HG02610 (cell line): ENCODE results near the gene POLR2J.
A peak's percentile ranks its signal among the peaks of the same experiment; 100 is the strongest.

ENCODE experiments used
- ATAC-seq: cut with Tn5 transposase; IDR thresholded peaks from one replicate; pipeline ENCODE4 v1.9.1; 2021; ENCODE audit warnings: mild to moderate bottlenecking, moderate library complexity; ENCODE audit not compliant: unreplicated experiment

The POLR2J gene

DNA sequence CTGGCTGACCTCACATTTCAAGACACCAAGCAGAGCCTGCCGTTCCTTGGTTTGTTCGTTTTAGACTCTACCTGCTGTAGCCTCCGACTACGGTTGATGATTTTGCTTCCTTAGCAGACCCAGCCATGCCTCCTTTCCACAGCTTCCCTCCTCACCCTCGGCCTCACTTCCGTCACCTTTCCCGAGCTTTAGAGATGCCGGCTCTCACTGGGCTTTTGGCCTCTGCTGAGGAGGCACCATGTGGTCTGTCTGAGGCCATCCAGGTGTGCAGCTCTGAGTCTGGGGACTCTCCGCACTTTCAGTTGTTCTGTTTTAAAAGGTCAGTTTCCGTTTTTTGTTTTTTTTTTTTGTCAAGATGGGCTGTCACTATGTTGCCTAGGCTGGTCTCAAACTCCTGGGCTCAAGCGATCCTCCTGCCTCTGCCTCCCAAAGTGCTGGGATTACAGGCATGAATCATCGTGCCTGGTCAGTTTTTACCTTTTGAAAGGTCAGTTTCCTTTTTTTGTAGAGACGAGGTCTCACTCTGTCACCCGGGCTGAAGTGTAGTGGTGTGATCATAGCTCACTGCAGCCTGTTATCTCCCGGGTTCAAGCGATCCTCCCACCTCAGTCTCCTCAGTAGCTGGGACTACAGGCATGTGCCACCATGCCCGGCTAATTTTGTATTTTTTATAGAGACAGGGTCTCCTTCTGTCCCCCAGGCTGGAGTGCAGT, 33.6 kb downstream of the POLR2J start:
- ATAC-seq, result peak; percentile 29

DNA sequence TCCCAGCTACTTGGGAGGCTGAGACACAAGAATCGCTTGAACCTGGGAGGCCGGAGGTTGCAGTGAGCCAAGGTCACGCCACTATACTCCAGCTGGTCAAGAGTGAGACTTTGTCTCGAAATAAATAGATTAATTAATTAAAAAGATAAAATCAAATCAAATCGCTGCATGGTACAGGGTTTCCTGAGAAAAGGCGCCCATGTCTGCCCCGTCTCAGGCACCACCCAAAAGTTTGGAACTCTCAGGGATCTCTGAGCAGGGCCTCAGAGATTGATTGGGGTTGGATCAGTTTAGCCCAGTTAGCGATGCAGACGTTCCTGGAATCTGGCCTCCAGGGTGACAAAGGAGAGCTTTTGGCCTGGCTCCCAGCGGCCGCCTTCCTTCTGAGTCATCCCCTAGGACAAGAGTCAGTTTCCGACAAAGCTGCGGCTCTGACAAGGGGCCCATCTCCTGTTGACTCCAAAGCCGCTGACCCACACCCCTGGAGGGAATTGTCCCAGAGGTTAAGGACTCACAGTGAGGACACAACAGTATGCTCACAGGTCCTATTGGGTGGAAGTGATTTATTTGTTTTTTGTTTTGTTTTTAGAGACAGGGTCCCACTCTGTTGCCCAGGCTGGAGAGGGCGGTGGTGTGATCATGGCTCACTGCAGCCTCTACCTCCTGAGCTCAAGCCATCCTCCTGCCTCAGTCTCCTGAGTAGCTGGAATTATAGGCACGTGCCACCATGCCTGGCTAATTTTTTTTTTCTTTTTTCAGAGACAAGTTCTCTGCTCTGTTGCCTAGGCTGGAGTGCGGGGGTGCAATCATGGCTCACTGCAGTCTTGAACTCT, 38.5 kb downstream of the POLR2J start:
- ATAC-seq, result no peak

GRCh38 chr7:102436118-102436517, 42.6 kb downstream of the POLR2J start:
- no peak for ATAC-seq

DNA sequence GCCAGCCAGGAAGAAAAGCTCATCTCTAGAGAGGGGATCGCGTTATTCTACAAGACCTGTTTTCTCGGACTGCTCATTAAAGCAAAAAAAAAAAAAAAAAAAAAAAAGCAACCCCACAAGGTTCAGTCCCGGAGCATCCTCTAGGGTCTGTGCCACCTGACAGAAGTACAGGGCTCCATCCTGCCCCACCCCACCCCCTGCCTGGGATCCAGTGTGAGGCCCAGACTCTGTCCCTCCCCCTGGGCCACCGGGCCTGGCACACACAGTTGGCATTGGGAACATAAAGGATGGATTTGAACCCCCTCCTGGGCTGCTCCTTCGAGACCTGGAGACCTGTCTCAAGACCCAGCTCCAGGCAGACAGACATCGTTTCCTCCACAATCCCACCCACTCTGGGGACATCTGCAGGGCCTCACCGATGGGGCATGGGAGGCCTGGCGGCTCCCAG, 44.7 kb downstream of the POLR2J start:
- ATAC-seq, result no peak

GRCh38 chr7:102433219-102434038, 45.3 kb downstream of the POLR2J start, which contains the start of gene ORAI2:
TSS of gene ORAI2 (plus strand) at chr7:102433575. CDS start at chr7:102438957, 5,382 bp downstream.
- peak; percentile 69 for ATAC-seq

DNA sequence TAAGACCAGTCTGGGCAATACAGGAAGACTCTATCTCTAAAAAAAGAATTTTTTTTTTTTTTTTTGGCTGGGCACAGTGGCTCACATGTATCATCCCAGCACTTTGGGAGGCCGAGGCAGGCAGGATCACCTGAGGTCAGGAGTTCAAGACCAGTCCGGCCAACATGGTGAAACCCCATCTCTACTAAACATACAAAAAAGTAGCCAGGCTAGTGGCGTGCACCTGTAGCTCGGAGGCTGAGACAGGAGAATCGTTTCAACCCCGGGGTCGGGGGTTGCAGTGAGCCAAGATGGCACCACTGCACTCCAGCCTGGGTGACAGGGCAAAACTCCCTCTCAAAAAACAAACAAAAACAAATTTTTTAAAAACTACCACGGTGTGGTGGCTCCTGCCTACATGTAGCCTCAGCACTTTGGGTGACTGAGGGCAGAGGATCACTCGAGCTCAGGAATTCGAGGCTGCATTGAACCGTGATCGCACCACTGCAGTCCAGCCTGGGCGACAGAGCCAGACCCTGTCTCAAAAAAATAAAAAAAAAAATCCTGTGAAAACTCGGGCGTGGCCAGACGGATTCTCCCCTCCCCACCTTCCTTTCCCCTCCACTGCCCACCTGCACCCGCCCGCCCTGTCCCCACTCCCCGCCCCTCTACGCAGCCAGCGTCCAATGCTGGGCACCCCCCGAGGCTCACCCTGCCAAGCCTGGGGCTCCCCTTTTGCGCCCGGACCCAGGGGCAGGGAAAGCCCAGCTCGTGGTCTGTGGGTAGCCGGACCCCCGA, 46.1 kb downstream of the POLR2J start:
- peak; percentile 27 for ATAC-seq

DNA sequence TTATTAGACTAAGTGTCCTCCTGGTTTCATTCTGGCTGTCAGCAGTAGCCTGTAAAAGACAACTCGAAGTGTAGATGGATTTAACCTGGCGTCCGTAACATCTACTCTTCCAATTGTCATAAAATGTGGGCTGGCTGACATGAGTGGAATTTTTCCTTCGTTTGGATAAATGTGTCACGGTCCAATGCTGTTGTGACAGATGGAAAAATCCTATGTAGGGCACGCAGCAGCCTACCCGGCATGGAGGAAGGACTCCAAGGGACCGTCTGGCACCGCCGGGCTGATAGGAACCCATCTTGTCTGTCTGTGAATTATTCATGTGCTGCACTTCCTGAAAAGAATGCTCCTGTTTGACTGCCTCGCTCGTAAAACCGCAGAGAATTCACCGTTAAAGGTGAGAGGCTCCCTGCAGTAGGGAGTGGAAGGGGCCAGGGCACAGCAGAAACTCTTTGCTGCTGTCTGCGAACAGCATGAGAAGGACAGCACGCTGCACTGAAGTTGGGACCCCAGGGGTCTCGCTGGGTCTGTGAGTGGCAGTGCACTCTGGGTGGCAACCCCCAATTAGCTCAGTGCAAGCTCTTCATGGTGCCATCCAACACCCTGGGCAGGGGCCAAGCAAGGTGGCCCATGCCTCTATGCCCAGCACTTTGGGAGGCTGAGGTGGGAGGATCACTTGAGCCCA, 47.0 kb downstream of the POLR2J start:
- ATAC-seq, result peak; percentile 32

GRCh38 chr7:102429141-102429899, 49.4 kb downstream of the POLR2J start:
- no peak for ATAC-seq

- ATAC-seq, result no peak
Measured at GRCh38 chr7:102427019-102427405, 51.7 kb downstream of the POLR2J start.

DNA sequence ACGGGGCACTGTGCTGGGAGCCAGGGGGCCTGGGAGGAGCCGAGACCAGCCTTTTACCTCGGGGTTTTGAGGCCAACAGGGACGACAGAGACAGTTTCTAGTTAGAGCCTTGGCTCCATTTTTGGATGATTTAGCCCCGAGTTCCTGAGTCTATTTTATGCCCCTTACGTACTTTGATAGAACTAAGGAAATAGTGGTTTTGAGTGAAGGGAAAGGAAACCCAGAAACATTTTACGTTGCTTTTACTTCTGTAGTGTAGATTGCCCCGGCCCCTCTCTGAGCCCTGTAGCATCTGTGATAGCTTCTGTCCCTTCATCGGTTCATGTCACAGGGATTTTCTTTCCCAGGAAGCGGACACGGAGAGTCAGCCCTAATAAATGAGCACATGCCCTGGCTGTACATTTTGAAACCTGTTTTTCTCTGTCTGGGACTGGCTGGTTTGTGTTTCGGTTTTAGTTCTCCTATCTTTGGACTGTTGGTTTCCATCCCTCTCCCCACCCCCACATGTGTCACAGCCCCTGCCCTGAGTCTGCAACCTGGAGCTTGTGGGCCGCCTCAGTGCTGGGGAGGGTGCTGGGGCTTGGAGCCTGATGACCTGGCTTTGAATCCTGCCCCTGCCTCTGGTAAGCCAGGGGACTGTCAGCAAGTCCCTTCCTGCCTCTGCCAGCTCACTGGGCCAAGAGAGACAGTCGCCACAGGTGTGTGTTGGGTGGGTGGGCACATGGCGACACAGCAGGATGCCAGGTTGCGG, 52.3 kb downstream of the POLR2J start:
- peak; percentile 66 for ATAC-seq

GRCh38 chr7:102425639-102426267, 53.0 kb downstream of the POLR2J start:
- peak; percentile 73 for ATAC-seq

DNA sequence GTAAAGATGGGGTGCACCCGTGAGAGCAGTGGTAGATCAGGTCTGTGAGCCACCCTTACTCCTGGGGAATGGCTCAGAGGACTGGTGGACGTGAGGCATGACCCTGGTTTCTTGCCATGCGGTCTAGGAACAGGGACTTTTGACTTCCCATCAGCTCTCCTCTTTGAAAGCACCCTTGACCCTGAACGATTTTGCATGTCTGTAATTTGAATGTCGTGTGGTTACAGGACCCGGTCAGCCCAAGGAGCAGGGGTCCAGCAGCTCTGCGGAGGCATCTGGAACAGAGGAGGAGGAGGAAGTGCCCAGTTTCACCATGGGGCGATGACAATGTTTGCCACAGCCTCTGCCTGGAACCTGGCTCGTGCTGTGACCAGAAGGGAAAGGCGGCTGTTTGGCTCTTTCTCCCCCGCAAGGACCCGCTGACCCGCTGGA, 53.9 kb downstream of the POLR2J start:
- peak; percentile 20 for ATAC-seq

- no peak for ATAC-seq
Measured at GRCh38 chr7:102424129-102424551, 54.6 kb downstream of the POLR2J start.
